GM21423 (cell line): Measurements from ENCODE around the gene FLYWCH1.

ENCODE experiments used
- ATAC-seq: cut with Tn5 transposase; IDR thresholded peaks from one replicate; pipeline ENCODE4 v1.9.1; 2021; ENCODE audit warnings: mild to moderate bottlenecking, moderate library complexity; ENCODE audit not compliant: unreplicated experiment

FLYWCH1 gene

GRCh38 chr16:2981177-2981898, 69.6 kb downstream of the FLYWCH1 start:
- no peak for ATAC-seq

DNA sequence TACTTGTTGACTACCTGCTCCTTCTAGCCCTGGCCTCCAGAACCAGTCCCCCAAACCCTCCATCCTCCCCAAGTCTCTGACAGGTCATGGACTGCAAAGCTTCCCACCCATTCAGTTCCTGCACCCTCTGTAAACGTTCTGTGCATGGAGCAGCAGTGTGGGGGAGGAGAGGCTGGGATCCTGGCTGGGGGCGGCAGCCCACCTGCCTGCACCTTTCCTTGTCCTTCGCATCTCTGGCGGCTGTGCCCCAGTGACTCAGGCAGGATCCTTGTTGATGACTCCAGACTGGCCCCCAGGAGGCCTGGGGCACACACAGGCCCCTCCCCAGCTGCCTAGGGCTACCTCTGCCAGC, 70.1 kb downstream of the FLYWCH1 start:
- no peak for ATAC-seq

DNA sequence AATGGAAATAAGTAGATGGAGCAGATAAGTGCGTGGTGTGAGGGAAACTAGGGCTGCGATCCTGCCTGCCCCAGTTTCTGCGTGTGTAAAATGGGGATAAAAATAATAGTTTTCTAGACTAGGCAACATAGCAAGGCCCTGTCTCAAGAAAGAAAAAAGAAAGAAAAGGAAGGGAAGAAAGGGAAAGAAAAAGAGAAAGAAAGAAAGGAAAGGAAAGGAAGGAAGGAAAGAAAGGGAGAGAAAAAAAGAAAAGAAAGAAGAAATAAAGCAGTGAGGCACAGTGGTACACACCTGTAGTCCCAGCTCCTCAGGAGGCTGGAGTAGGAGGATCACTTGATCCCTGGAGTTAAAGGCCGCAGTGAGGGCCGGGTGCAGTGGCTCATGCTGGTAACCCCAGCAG, 70.7 kb downstream of the FLYWCH1 start:
- no peak for ATAC-seq

DNA sequence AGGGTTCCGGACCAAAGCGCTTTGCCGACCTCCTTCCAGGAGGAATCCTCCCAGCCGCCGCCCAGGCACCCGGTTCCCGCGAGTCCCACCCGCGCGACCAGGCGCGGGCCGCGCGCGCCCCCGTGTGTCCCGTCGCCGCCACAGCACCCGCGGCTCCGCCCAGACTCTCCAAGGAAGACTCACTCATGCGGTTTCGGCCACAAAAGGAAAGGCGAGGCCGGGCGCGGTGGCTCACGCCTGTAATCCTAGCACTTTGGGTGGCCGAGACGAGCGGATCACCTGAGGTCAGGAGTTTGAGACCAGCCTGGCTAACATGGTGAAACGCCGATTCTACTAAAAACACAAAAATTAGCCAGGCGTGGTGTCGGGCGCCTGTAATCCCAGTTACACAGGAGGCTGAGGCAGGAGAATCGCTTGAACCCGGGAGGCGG, 72.0 kb downstream of the FLYWCH1 start:
- peak; percentile 30 for ATAC-seq

GRCh38 chr16:2985462-2985861, 73.7 kb downstream of the FLYWCH1 start:
- no peak for ATAC-seq

- no peak for ATAC-seq
Measured at GRCh38 chr16:2985893-2986355, 74.2 kb downstream of the FLYWCH1 start.

DNA sequence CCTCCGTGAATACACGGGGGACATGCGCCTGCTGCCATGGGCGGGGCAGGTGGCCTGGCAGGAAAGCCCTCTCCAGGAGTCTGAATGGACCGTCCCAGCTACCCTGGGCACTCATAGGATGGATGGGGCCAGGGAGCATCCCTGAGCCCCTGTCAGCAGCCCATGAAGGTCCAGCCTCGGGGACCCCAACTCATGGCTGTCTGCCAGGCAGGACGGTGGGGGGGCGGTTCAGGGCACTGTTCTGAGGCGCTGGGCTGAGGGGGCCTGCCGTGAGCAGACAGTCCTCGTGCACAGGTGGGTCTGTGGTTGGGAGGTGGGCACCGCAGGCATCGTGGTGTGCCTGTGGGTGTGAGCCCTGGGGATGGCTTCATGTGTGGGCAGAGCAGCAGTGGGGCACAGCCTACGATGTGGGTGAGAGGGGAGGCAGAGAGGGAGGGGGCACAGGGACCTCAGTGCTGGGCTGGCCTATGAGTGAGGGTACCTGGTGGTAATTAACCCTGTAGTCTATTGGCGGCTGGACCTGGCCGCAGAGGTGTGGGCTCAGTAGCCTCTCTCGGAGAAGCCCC, 75.0 kb downstream of the FLYWCH1 start:
- ATAC-seq, result no peak

DNA sequence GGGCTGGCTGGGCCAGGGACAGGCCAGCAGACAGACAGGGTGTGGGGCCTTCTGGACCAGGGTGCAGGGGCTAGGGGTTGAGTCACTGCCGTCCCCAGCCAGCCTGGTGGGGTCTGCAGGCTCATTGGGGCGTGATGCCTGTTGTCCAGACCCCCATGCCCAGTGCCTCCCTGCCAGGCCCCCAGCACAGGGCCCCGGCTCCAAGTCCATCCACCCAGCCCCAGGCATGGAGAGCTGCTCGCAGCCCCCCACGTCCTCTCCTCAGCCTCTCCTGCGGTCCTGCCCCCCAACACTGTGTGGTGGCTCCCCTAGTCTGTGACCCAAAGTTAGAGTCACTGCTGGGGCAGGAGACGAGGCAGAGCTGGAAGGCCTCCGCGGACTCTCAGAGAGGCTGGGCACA, 75.6 kb downstream of the FLYWCH1 start:
- no peak for ATAC-seq

DNA sequence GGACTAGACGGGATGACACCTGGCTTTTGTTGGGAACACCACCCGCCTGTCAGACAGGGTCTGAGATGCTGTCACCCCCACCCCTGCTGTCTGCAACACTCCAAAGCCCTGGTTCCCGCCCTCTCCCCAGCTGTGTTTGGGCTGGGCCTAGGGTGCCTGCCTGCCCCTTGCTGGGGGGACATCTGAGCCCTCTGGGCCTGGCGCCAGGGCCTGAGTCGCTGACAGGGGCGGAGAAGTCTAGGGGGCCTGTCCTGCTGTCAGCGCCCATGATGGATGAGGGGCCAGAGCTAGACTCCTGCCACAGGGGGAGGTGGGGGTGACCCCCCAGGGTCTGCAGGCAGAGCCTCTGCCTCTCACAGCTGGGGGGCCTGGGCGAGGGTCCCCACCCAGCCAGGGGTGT, 76.1 kb downstream of the FLYWCH1 start:
- no peak for ATAC-seq

- ATAC-seq, result no peak
Measured at GRCh38 chr16:2988590-2989099, 76.9 kb downstream of the FLYWCH1 start.

DNA sequence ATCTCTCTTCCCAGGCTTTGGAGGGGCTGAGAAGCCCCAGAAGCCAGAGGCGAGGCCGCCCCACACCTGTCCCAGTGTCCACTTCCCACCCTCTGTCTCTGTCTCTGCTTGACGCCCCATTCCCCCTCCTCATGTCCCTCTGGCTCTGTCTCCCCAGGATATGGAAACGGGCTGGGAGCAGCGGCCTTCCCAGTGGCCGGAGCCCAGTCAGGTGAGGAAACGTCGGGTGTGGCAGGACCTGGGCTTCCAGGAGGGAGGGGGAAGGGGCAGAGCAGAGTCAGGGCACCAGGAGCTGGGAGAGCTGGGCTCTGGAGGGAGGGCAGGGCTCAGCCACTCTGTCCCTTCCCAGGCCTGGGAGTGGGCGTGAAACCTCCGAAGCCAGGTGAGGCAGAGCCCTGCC, 79.2 kb downstream of the FLYWCH1 start:
- ATAC-seq, result no peak

GRCh38 chr16:2991566-2992261, 80.0 kb downstream of the FLYWCH1 start:
- ATAC-seq, result no peak

DNA sequence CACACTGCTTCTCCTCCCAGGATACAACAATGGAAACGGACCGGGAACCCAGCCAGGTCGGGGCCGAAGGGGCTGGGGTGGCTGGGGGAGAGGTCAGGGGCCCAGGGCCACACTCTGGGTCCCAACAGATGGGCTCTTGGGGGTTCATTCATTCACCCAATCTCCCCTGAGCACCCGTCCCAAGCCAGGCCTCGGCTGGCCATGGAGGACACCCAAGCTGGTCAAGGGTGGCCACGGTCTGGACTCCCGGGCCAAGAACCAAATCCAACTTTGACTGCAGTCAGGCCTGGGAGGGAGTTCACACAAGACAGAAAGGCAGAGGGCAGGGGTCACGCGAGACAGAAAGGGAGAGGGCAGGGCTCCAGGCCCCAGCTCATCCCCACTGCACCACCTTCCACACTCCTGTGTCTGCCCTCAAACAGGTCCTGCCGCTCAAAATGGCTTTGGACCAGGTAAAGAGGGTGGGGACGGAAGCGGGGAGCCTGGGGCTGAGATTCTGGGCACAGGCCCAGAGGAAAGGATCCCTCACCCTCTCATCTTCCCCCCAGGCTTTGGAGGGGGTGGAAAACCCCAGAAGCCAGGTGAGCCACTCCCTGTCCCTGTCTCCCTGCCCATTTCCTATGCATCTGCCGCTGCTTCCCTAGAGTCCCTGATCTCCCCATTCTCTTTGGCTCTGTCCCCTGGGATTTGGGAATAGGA, 80.8 kb downstream of the FLYWCH1 start:
- no peak for ATAC-seq

DNA sequence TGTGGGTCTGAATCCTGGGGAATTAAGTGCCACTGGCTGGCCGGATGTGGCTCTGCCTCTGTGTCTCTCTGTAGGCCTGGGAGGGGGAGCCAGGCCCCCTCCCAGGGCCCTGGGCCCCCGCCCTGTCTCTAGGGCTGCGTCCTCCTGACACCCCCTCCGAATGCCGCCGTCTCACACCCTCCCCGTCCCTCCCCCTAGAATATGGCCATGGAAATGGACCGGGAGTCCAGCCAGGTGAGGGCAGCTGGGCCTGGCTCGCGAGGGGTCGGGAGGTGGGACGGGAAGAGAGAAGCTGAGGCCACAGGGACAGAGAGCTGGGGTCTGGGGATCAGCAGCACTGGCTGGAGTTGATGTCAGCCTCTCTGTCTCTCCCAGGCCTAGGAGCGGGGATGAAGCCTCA, 84.6 kb downstream of the FLYWCH1 start:
- ATAC-seq, result no peak

- no peak for ATAC-seq
Measured at GRCh38 chr16:2999929-3000328, 88.2 kb downstream of the FLYWCH1 start.

- no peak for ATAC-seq
Measured at GRCh38 chr16:3000540-3000939, 88.8 kb downstream of the FLYWCH1 start.
